22Rv1 (cell line): ENCODE data around the gene SH3BP4.

Experiments used
- ZFX ChIP-seq: fragments of 450-650 bp; IDR thresholded peaks from 2 replicates; pipeline ENCODE4 v1.6.1; 2017; ENCODE audit warnings: antibody characterized with exemption, borderline replicate concordance
- TF ChIP-seq, protein P1 (sequence below): fragments of 450-650 bp; IDR thresholded peaks from 2 replicates; pipeline ENCODE4 v1.5.1; 2017; ENCODE audit warnings: mild to moderate bottlenecking

- TF ChIP-seq, protein P1, sequence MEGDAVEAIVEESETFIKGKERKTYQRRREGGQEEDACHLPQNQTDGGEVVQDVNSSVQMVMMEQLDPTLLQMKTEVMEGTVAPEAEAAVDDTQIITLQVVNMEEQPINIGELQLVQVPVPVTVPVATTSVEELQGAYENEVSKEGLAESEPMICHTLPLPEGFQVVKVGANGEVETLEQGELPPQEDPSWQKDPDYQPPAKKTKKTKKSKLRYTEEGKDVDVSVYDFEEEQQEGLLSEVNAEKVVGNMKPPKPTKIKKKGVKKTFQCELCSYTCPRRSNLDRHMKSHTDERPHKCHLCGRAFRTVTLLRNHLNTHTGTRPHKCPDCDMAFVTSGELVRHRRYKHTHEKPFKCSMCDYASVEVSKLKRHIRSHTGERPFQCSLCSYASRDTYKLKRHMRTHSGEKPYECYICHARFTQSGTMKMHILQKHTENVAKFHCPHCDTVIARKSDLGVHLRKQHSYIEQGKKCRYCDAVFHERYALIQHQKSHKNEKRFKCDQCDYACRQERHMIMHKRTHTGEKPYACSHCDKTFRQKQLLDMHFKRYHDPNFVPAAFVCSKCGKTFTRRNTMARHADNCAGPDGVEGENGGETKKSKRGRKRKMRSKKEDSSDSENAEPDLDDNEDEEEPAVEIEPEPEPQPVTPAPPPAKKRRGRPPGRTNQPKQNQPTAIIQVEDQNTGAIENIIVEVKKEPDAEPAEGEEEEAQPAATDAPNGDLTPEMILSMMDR, result no peak
- TF ChIP-seq ZFX, result no peak
Measured at GRCh38 chr2:235054475-235054874, 102.7 kb downstream of the SH3BP4 start.
